ENCODE data around the gene KIRREL1. TPM values are rescaled to one million over a fixed set of nuclear protein-coding genes. Genes with fewer than 3 reads are reported as not detected.
A peak's percentile ranks its signal among the peaks of the same experiment; 100 is the strongest.

The KIRREL1 gene
- total RNA-seq, 4 donors from 2014 or later, result 34.1 to 102 (median 57.4) TPM

DNA sequence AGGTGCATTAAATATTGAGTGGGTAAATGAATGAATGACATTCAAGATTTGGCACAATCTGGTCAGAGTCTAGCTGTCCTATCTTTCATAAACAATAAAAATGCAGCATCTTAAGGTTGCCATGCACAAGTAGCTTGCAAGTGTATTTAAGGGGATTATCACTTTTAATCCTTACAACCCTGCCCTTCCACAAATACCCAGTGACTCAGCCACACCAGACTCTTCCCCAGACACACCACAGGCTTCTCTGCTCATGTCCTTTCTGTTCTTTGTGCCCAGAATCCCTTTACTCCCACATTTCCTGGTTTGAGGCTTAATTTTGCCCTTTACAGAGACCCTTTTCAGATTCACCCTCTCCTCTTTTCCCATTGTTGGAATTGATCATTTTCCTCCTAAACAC lies 59.8 kb downstream of the KIRREL1 start:
- no peak overlapping the region for H3K4me3 ChIP-seq
- no peaks in the 10 kb centered on the region for H3K36me3 ChIP-seq
- no peaks in the 10 kb centered on the region for H3K9me3 ChIP-seq
- no peak for DNase-seq
- H3K4me1 ChIP-seq, result peaks cover 1 to 4% of the 10 kb centered on the region in 2 donors
- H3K27me3 ChIP-seq, result no peaks in the 10 kb centered on the region
- intact Hi-C loops (cut with DNase I; ENCODE audit: low total_unique reads), result no loop called here
- H3K27ac ChIP-seq, result no peak overlapping the region
- TF ChIP-seq, protein P1, sequence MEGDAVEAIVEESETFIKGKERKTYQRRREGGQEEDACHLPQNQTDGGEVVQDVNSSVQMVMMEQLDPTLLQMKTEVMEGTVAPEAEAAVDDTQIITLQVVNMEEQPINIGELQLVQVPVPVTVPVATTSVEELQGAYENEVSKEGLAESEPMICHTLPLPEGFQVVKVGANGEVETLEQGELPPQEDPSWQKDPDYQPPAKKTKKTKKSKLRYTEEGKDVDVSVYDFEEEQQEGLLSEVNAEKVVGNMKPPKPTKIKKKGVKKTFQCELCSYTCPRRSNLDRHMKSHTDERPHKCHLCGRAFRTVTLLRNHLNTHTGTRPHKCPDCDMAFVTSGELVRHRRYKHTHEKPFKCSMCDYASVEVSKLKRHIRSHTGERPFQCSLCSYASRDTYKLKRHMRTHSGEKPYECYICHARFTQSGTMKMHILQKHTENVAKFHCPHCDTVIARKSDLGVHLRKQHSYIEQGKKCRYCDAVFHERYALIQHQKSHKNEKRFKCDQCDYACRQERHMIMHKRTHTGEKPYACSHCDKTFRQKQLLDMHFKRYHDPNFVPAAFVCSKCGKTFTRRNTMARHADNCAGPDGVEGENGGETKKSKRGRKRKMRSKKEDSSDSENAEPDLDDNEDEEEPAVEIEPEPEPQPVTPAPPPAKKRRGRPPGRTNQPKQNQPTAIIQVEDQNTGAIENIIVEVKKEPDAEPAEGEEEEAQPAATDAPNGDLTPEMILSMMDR (IDR thresholded peaks at IDR 0.05), result no peak
- no peak for TF ChIP-seq POLR2A (IDR thresholded peaks at IDR 0.05)

DNA sequence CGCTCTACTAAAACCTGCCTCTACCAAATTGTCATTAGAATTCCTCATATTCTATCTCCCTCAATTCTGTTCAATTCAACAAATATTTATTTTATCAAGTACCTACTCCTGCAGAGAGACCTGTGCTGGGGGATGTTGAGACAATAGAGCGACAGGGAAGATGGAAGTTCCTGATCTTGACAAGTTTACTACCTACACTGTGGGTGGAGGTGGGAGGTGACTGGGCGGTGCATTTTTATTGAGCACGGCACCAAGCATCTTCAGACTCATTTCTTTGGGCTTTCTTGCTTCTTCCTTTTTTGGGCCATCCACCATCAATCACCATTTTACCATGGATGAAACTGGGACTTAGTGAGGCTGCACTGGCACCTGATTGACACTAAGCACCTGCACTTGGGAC lies 61.3 kb downstream of the KIRREL1 start:
- peaks cover 0 to 7% of the 10 kb centered on the region in 2 donors for H3K4me1 ChIP-seq
- no peaks in the 10 kb centered on the region for H3K36me3 ChIP-seq
- H3K4me3 ChIP-seq, result no peak overlapping the region
- H3K27ac ChIP-seq, result no peak overlapping the region
- TF ChIP-seq POLR2A (IDR thresholded peaks at IDR 0.05), result no peak
- TF ChIP-seq, protein P1 (IDR thresholded peaks at IDR 0.05), result no peak
- DNase-seq, result no peak
- intact Hi-C loops (cut with DNase I; ENCODE audit: low total_unique reads), result no loop called here
- no peaks in the 10 kb centered on the region for H3K9me3 ChIP-seq
- H3K27me3 ChIP-seq, result no peaks in the 10 kb centered on the region

DNA sequence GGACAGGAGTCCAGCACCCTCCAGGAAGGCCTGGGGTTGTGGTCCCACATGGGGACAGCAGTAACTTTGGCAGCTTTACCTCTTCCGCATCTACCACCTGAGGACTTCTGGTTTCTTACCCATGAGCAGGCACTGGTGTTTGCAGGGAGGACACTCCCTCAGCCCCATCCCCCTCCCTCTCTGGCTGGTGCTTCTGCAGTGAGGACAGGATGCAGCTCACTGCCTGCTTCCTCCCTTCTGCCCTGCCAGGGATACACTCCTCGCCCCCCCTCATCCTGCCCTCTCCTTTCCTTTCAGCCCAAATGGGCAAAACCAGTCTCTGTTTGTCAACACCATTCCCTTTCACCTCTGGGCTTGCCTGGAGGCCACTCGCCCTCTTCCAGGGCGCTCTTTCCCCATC lies 62.4 kb downstream of the KIRREL1 start:
- TF ChIP-seq, protein P1 (IDR thresholded peaks at IDR 0.05), result no peak
- no peak for TF ChIP-seq POLR2A (IDR thresholded peaks at IDR 0.05)
- no peaks in the 10 kb centered on the region for H3K36me3 ChIP-seq
- H3K4me1 ChIP-seq, result peaks cover 0 to 7% of the 10 kb centered on the region in 2 donors
- no peak overlapping the region for H3K4me3 ChIP-seq
- intact Hi-C loops (cut with DNase I; ENCODE audit: low total_unique reads), result no loop called here
- DNase-seq, result peak in 1 of 2 donors; percentile 37
- H3K27me3 ChIP-seq, result no peaks in the 10 kb centered on the region
- H3K27ac ChIP-seq, result no peak overlapping the region
- H3K9me3 ChIP-seq, result no peaks in the 10 kb centered on the region

DNA sequence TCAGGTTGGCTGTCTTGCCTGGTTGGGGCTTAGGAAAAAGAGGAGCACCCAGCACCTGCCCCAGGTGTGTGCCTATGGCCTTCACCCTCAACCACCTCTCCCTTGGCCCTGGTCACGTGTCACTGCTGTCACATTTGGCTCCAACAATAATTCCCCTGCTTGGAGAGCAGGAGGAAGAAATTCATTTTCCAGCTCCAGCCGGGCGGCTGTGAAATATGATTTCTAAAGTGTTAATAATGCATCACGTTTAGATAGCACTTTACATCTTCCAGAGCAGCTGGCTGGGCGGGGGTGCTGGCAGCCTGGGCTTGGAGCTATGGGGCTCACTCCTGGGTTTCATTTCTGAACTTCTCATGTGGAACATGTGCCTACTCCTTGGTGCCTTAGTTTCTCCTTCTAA lies 63.1 kb downstream of the KIRREL1 start:
- intact Hi-C loops (cut with DNase I; ENCODE audit: low total_unique reads), result no loop called here
- TF ChIP-seq, protein P1 (IDR thresholded peaks at IDR 0.05), result no peak
- no peak for TF ChIP-seq POLR2A (IDR thresholded peaks at IDR 0.05)
- no peaks in the 10 kb centered on the region for H3K36me3 ChIP-seq

DNA sequence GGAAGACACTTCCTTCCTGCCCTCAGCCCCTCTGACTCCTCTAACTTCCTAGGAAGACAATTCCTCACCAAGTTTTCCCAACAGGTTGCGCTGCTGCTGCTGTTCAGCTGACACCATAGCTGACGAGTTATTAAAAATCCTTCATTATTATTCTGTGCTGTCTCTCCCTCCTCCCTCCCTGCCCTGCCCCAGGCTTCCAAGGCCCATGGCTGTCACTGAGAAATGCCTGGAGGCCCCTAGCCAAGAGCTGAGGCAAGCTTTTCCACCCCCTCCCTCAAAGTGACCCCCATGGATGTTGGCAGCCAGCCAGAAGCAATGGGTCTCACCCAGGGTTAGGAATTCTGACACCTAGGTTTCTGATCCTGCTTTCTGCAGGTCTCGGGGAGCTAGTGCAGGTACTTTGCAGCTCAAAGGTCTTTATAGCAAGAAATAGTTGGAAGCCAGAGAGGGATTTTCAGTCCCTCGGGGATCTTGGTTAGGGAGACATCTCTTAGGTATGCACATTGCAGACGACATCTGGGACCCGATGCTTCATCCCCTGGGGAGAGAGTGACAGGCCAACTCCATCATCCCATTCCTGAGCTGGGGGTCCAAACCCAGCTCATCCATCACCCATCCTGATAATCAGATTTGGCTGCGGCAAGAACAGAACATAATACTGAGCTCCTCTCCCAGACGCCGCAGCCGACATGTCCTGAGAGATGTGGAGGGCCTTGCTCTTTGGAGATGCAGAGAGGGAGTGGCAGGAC lies 65.0 kb downstream of the KIRREL1 start:
- no peak overlapping the region for H3K27ac ChIP-seq
- intact Hi-C loops (cut with DNase I; ENCODE audit: low total_unique reads), result no loop called here
- no peak for DNase-seq
- no peaks in the 10 kb centered on the region for H3K27me3 ChIP-seq
- peaks cover 0 to 7% of the 10 kb centered on the region in 2 donors for H3K4me1 ChIP-seq
- H3K36me3 ChIP-seq, result no peaks in the 10 kb centered on the region
- H3K9me3 ChIP-seq, result no peaks in the 10 kb centered on the region
- no peak overlapping the region for H3K4me3 ChIP-seq
- TF ChIP-seq, protein P1 (IDR thresholded peaks at IDR 0.05), result no peak
- TF ChIP-seq POLR2A (IDR thresholded peaks at IDR 0.05), result no peak

More for the DNA sequence above, 63.1 kb downstream of the KIRREL1 start:
- no peak overlapping the region for H3K27ac ChIP-seq
- H3K4me3 ChIP-seq, result no peak overlapping the region
- peaks cover 0 to 7% of the 10 kb centered on the region in 2 donors for H3K4me1 ChIP-seq
- no peak for DNase-seq
- H3K27me3 ChIP-seq, result no peaks in the 10 kb centered on the region
- H3K9me3 ChIP-seq, result no peaks in the 10 kb centered on the region
